Mucosa of stomach (tissue), 1 donor: ENCODE measurements around the gene ADAP2.

Experiments used
- H3K27me3 ChIP-seq: one replicate; pipeline ENCODE4 v1.7.0; 2013; ENCODE audit warnings: mild to moderate bottlenecking, low read length; ENCODE audit not compliant: control insufficient read depth, insufficient read depth
- H3K36me3 ChIP-seq: one replicate; pipeline ENCODE4 v1.7.0; 2013; ENCODE audit warnings: low read length; ENCODE audit not compliant: control insufficient read depth, insufficient read depth
- H3K4me1 ChIP-seq: one replicate; pipeline ENCODE4 v1.7.0; 2013; ENCODE audit warnings: mild to moderate bottlenecking, low read length; ENCODE audit not compliant: control insufficient read depth, insufficient read depth
- H3K4me3 ChIP-seq: one replicate; pipeline ENCODE4 v1.7.0; 2013; ENCODE audit warnings: low read length
- H3K9ac ChIP-seq: one replicate; pipeline ENCODE4 v1.7.0; 2013; ENCODE audit warnings: mild to moderate bottlenecking, low read length, moderate library complexity
- H3K9me3 ChIP-seq: one replicate; pipeline ENCODE4 v1.7.0; 2013; ENCODE audit warnings: mild to moderate bottlenecking, low read length, moderate library complexity; ENCODE audit not compliant: control insufficient read depth
- donor health status: Pancreatic carcinoma.

Gene ADAP2

DNA sequence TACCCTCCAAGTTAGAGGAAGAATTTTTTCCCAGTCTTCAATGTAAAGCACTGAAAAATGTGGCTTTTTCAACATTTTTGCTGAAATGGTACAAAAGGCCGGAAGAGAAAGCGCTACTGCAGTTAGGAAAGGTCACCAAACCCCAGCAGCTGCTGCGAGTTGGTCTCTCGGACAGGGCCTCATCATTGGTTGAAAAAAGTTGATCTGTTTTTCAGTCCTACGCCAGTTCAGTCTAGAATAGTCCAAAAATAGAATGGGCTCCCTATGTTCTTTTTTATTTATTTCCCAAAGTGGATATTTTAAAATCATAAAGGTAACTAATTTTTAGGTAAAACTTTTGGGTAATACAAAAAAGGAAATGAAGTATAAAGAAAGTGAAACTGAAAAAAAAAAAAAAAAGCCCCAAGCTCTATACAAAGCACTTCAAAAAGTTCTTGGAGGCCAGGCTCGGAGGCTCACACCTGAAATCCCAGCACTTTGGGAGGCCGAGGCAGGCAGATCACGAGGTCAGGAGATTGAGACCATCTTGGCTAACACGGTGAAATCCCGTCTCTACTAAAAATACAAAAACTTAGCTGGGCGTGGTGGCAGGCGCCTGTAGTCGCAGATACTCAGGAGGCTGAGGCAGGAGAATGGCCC is 17.4 kb downstream of the ADAP2 start:
- Histone ChIP-seq H3K9ac (no peak overlapping the region), H3K36me3 (no peaks in the 10 kb centered on the region), H3K4me1 (no peaks in the 10 kb centered on the region), H3K4me3 (no peak overlapping the region), H3K9me3 (no peaks in the 10 kb centered on the region), H3K27me3 (no peaks in the 10 kb centered on the region)

DNA sequence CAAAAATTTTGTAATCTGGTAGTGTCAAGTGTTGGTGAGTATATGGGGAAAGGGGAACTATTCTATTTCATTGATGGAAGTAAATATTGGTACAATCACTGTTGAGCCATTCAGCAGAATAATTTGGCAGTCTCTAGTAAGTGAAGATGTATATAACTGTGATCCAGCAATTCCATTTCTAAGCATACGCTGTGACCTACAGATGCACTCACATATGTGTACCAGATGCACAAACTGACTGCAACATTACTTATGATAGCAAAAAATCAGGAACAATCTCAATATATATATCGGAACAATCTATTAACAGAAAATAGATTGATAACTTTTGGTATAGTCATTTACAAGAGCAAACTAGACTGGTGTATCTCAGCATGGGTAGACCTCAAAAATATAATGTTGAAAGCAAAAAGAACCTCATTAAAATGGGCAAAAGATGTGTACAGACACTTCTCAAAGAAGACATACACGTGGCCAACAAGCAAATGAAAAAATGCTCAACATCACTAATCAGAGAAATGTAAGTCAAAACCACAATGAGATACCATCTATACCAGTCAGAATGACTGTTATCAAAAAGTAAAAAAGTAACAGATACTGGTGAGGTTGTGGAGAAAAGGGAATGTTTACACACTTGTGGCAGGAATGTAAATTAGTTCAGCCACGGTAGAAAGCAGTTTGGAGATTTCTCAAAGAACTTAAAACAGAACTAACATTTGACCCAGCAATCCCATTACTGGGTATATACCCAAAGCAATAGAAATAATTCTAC is 20.7 kb downstream of the ADAP2 start:
- H3K4me1 ChIP-seq, result no peaks in the 10 kb centered on the region
- H3K9ac ChIP-seq, result no peak overlapping the region
- H3K4me3 ChIP-seq, result no peak overlapping the region
- no peaks in the 10 kb centered on the region for H3K9me3 ChIP-seq
- no peaks in the 10 kb centered on the region for H3K27me3 ChIP-seq
- H3K36me3 ChIP-seq, result no peaks in the 10 kb centered on the region

DNA sequence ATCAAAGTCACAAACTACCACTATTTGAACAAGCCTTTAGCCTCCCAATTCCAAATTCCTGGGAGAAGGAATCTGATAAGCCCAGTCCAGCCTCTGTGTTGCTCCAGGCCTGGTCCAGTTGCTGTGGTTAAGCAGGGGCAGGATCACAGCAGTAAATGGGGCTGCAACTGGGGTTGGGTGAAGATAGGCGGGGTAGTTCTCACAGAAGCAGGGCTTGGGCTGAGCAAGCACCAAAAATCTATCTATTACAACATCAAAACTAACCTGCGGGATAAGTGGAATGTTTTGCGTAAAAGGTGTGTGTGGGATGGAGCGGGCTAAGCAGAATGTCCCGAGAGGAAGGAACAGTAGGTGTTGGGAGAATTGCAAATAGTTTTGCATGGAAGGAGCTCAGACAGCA is 26.1 kb downstream of the ADAP2 start:
- no peaks in the 10 kb centered on the region for H3K27me3 ChIP-seq
- no peaks in the 10 kb centered on the region for H3K9me3 ChIP-seq
- H3K36me3 ChIP-seq, result no peaks in the 10 kb centered on the region
- no peak overlapping the region for H3K9ac ChIP-seq
- H3K4me3 ChIP-seq, result no peak overlapping the region
- H3K4me1 ChIP-seq, result peaks cover 15% of the 10 kb centered on the region

DNA sequence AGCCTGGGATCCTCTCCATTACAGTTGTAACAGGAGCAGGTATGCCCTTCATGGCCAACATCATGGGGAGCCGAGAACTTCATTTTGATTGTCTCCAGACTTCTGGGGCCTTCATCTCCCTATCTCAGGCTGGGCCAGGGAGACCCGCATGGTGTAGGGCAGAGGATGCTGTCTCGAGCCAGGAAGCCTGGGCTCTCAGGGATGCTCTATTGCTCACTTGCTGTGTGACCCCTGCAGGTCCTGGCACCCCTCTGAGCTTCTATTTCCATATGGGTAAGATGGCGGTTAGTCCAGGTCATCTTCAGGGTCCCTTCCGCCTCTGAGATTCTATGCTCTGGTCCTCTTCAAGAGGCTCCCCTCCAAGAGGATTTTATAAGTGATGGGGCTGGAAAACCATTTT is 28.4 kb downstream of the ADAP2 start:
- Histone ChIP-seq H3K4me1 (peaks cover 15% of the 10 kb centered on the region), H3K9me3 (no peaks in the 10 kb centered on the region), H3K4me3 (no peak overlapping the region), H3K9ac (peak overlapping the region; percentile 25), H3K27me3 (no peaks in the 10 kb centered on the region), H3K36me3 (no peaks in the 10 kb centered on the region)

DNA sequence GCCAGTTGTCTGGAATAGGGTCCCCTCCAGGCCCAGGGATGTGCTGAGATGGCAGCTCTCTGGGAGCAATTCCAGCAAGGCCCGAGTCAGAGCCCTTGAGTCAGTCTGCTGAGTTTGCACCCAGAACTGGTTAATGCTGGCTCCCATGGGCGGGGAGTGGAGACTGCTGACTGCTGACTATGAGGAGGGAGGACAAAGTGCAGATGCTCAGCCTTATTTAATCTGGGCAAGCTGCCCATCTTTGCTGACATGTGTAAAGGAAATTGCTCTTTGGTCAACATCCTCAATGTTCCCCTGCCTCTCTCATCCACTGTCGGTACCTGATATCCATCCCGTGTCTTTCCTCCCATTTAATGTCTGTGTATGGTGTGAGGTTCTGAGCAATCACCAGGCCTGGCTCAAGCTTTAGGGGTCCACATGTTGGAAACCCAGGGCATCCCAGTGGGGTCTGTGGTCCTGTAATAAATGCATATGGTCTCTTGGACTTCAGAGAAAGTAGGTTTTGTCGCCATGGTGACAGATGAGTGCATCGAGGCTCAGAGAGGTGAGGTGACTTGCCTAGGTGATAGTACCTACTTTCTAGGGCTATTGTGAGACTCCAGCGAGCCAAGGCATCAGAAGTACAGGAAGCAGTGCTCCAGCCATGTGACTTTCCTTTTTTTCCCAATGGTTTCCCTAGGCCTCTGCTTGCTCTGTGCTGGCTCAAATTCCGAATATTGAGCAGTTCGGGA is 29.1 kb downstream of the ADAP2 start:
- H3K4me3 ChIP-seq, result no peak overlapping the region
- no peaks in the 10 kb centered on the region for H3K27me3 ChIP-seq
- H3K36me3 ChIP-seq, result no peaks in the 10 kb centered on the region
- H3K9ac ChIP-seq, result no peak overlapping the region
- H3K9me3 ChIP-seq, result no peaks in the 10 kb centered on the region
- H3K4me1 ChIP-seq, result peaks cover 15% of the 10 kb centered on the region

DNA sequence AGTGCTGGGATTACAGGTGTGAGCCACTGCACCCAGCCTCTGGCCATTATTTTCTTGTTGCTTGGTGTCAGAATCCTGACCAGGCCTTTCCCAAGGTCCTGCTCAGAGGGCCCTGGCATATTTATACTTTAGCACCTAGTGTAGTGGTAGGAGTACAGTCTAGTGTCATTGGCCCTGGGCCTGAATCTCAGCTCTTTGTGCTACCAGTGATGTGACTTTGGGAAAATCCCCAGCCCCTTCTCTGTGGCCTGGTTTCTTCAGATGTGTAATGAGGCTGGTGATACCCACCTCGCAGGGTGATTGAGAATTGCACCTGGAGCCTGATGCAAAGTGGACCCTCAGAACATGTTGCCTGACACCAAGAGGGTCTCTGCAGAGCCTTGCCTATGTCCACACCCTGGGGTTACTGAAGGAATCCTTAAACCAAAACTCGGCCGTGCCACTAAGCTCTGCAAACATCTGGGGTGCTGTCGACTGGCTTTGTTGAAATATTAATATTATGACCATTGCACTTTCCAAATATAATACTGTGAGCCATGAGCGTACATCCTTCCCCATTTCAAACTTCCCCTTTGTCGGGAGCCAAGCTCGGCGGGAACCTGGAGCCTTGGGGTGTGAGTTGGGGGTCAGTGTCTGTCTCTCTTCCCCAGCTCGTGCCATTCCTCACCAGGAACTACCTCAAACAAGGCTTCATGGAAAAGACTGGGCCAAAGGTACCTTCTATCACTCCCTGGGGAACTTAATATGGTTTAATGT is 31.1 kb downstream of the ADAP2 start:
- Histone ChIP-seq H3K9me3 (no peaks in the 10 kb centered on the region), H3K9ac (no peak overlapping the region), H3K36me3 (no peaks in the 10 kb centered on the region), H3K27me3 (no peaks in the 10 kb centered on the region), H3K4me1 (peaks cover 15% of the 10 kb centered on the region), H3K4me3 (no peak overlapping the region)

DNA sequence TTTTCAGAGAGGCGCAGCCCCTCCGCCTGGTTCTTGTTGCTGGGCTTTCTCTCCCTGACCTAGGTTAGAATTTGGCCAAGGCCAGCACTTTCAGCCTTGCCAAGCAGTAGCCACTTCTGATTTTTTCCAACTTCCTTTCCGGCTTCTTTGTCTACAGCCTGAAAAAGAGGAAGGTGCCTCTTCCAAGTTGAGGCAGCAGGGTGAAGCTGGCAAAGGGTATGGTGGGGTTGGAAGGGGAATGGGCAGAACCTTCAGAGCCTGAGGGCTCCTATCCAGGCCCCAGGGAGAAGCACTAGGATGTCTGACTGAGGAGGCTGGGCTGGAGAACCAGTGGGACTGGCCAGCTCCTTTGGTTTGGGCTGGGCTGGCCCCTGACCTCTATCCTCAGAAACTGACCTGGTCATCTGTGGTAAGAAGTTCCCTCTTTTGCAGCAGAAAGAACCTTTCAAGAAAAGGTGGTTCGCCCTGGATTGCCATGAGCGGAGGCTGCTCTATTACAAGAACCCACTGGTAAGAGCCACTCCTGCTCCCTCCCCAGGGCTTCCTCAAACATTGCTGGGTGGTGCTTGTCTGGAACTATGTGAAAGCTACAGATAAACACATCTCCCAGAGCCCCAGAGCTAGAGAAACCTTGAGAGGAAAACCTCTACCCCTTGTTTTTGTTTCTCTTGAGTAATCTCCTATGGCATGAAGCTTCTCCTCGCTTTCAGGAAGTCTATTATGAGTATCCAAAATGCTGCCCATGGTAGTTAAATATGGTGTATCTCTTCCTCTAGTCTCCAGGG is 32.5 kb downstream of the ADAP2 start:
- no peaks in the 10 kb centered on the region for H3K27me3 ChIP-seq
- no peak overlapping the region for H3K4me3 ChIP-seq
- H3K36me3 ChIP-seq, result no peaks in the 10 kb centered on the region
- H3K9ac ChIP-seq, result no peak overlapping the region
- no peaks in the 10 kb centered on the region for H3K9me3 ChIP-seq
- peaks cover 15% of the 10 kb centered on the region for H3K4me1 ChIP-seq

DNA sequence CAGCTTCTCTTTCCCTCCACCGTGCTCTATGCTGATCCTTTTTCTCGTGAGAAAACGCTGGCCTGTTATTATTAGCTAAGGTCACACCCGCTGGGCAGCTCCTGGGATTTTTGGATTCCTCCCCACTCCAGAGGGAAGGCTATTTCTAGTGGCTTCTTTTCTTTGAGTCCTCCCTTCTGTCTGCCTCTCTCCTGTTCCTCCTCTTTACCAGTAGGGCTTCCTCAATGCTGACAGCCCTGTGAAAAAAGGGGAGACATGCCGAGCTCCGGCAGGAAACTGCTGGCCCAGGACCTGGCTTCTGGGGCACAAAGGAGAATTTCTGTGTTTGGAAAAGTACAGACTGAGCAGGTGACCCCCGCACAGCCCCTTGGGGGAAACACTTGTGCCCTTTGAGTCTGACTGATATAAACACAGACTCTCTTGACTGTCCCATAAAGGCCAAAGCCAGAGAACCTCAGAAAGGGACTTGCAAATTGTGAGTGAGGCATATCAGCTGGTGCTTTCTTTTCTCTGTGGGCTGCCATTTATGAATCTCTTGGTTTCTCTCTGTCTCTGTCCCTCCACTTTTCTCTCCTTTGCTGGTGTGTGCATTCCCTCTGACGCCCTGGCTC is 35.1 kb downstream of the ADAP2 start:
- H3K4me1 ChIP-seq, result no peaks in the 10 kb centered on the region
- no peaks in the 10 kb centered on the region for H3K36me3 ChIP-seq
- H3K9ac ChIP-seq, result no peak overlapping the region
- no peaks in the 10 kb centered on the region for H3K9me3 ChIP-seq
- no peak overlapping the region for H3K4me3 ChIP-seq
- H3K27me3 ChIP-seq, result no peaks in the 10 kb centered on the region

DNA sequence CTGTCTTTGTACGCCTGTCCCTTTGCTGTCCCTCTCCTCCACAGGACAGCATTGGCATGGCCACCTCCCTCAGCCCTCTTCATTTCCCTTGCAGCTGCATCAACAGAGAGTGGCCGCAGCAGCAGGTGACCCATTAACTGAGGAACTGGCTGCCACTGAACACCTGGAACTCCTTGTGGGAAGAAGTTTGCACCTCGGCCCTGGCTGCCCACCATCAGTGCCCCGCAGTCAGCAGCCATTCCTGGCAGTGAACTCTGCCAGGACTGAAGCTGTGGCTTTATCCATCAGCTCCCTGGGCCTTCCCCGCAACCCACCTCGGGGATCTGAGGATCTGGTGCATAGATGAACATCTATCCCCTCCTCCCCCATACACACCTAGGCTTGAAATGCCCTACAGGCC is 36.0 kb downstream of the ADAP2 start:
- Histone ChIP-seq H3K36me3 (no peaks in the 10 kb centered on the region), H3K4me1 (no peaks in the 10 kb centered on the region), H3K27me3 (no peaks in the 10 kb centered on the region), H3K4me3 (no peak overlapping the region), H3K9me3 (no peaks in the 10 kb centered on the region), H3K9ac (no peak overlapping the region)

DNA sequence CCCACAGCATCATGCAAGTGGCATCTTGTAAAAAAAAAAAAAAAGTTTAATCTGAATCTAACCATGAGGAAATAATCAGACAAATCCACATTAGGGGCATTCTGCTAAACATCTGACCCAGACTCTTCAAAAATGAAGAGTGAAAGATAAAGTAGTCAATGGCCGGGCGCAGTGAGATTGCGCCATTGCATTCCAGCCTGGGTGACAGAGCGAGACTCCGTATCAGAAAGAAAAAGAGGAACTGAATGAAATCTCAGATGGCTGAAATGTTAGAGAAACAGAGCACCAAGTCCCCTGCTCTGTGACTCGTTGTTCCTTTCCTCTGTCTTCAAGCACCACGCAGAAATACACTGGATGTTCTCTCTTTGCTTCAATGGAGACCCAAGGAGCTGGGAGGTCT is 36.4 kb downstream of the ADAP2 start:
- no peaks in the 10 kb centered on the region for H3K9me3 ChIP-seq
- H3K4me1 ChIP-seq, result no peaks in the 10 kb centered on the region
- no peaks in the 10 kb centered on the region for H3K36me3 ChIP-seq
- no peak overlapping the region for H3K9ac ChIP-seq
- no peak overlapping the region for H3K4me3 ChIP-seq
- no peaks in the 10 kb centered on the region for H3K27me3 ChIP-seq
